Bronchial epithelial cell (primary cell): ENCODE measurements around the gene VWA8. TPM values are rescaled to one million over a fixed set of nuclear protein-coding genes. Genes with fewer than 3 reads are reported as not detected.
"Not testable (repeated sequence)": the region's sequence is repeated elsewhere in the genome, so short reads cannot be mapped to it uniquely, and the experiment has no call there.

Experiments used
- DNase-seq: peaks from one replicate; pipeline ENCODE4 v3.0.0-alpha.2; 2010; ENCODE audit warnings: low read depth
- FAIRE-seq: peaks from 2 replicates; lab custom pipeline; 2011; peaks lifted over from hg19 to GRCh38; lab: Jason Lieb, UNC
- H3K27me3 ChIP-seq: 2 replicates; pipeline ENCODE4 v1.5.1; 2011; ENCODE audit warnings: low read length; ENCODE audit not compliant: control insufficient read depth, insufficient read depth
- H3K36me3 ChIP-seq: 2 replicates; pipeline ENCODE4 v1.5.1; 2011; ENCODE audit warnings: low read length; ENCODE audit not compliant: control insufficient read depth, insufficient read depth
- H3K4me3 ChIP-seq: 2 replicates; pipeline ENCODE4 v1.5.1; 2011; ENCODE audit warnings: mild to moderate bottlenecking, low read depth, low read length, control low read depth
- total RNA-seq: library from RNA; depleted of rRNA; stranded (reverse); fragments of >200 nt; gene quantifications from 2 replicates; pipeline ENCODE4 v1.2.1, GENCODE V29; 2014
- TF ChIP-seq, protein P1 (sequence below): IDR thresholded peaks from 2 replicates; pipeline ENCODE4 v1.5.1; 2011; ENCODE audit warnings: mild to moderate bottlenecking, moderate library complexity, low read length, control low read depth, inconsistent platforms; ENCODE audit not compliant: insufficient read depth, severe bottlenecking

The VWA8 gene
- total RNA-seq, 1 donor from 2014 or later, result 17.1 TPM

DNA sequence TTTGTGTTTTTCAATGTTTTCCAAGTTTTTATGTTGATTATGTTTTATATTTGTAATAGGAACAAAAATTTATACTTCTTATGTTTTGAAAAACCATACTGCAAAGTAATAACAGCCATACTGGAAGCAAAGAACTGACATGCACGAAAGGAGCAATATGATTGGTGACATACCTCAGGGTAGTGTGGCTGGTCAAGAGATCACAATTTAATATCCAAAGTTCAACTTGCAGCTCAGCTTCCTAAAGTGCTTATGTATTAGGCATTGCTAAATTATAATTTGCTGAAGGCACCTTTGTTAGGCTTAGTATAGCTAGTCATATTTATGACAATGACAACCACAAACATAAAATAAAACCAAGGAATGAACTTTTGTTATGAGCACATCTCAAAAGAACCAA is 25.9 kb downstream of the VWA8 start:
- FAIRE-seq (no peak), DNase-seq (no peak)
- TF ChIP-seq, protein P1, sequence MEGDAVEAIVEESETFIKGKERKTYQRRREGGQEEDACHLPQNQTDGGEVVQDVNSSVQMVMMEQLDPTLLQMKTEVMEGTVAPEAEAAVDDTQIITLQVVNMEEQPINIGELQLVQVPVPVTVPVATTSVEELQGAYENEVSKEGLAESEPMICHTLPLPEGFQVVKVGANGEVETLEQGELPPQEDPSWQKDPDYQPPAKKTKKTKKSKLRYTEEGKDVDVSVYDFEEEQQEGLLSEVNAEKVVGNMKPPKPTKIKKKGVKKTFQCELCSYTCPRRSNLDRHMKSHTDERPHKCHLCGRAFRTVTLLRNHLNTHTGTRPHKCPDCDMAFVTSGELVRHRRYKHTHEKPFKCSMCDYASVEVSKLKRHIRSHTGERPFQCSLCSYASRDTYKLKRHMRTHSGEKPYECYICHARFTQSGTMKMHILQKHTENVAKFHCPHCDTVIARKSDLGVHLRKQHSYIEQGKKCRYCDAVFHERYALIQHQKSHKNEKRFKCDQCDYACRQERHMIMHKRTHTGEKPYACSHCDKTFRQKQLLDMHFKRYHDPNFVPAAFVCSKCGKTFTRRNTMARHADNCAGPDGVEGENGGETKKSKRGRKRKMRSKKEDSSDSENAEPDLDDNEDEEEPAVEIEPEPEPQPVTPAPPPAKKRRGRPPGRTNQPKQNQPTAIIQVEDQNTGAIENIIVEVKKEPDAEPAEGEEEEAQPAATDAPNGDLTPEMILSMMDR, result no peak
- Histone ChIP-seq H3K36me3 (peaks cover 1% of the 10 kb centered on the region), H3K27me3 (no peaks in the 10 kb centered on the region), H3K4me3 (no peak overlapping the region)

DNA sequence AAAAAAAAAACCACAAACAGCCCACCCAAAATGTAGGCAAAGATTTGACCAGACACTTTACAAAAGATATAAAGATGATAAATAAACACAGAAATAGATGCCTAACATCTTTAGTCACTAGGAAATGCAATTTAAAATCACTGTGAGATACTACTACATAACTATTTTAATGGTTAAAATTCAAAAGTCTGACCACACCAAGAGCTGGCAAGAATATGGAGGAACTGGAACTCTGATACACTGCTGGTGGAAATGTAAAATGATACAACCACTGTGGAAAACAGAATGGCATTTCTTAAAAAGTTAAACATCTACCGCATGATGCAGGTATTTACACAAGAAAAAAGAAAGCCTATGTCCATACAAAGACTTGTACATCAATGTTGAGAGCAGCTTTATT is 26.8 kb downstream of the VWA8 start:
- Histone ChIP-seq H3K4me3 (no peak overlapping the region), H3K27me3 (no peaks in the 10 kb centered on the region), H3K36me3 (peaks cover 1% of the 10 kb centered on the region)
- TF ChIP-seq, protein P1, result no peak
- DNase-seq, result no peak
- FAIRE-seq, result no peak

DNA sequence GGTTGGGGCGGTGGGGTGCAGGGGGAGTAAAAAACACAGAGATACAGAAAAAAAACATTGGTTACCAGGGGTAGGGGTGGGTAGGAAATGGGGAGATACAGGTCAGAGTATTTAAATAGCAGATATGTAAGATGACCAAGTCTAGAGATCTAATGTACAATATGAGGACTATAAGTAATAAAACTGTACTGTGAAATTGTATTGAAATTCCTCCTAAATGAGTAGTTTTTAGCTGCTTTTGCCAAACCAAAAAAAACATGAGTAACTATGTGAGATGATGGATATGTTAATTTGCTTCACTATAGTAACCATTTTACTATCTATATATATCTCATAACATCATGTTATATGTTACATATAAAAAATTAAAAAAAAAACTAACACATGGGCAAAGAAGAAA is 29.6 kb downstream of the VWA8 start:
- Histone ChIP-seq H3K27me3 (no peaks in the 10 kb centered on the region), H3K4me3 (no peak overlapping the region), H3K36me3 (no peaks in the 10 kb centered on the region)
- TF ChIP-seq, protein P1, result no peak
- DNase-seq (no peak), FAIRE-seq (no peak)

DNA sequence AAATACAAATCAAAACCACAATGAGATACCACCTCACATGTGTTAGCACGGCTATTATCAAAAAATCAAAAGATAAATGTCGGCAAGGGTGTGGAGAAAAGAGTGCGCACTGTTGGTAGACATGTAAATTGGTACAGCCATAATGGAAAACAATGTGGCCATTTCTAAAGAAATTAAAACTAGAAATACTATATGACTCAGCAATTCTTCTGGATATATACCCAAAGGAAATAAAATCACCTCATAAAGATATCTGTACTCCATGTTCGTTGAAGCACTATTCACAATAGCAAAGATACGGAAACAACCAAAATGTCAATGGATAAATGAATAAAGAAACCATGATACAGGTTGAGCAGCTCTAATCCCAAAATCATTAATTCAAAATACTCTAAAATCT is 30.8 kb downstream of the VWA8 start:
- FAIRE-seq (no peak), DNase-seq (no peak)
- H3K27me3 ChIP-seq, result no peaks in the 10 kb centered on the region
- no peaks in the 10 kb centered on the region for H3K36me3 ChIP-seq
- no peak overlapping the region for H3K4me3 ChIP-seq
- TF ChIP-seq, protein P1, result no peak

DNA sequence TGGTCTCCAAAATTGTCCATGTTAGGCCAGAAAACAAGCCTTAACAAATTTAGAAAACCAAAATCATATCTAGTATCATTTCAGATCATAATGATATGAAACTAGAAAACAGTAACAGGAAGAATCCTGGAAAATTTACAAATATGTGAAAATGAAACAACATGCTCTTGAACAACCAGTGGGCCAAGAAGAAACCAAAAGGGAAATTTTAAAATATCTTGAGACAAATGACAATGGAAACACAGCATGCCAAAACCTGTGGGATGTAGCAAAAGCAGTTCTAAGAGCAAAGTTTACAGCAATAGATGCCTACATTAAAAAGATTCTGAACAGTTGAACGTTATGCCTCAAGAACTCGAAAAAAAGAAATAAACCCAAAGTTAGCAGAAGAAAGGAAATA is 32.6 kb downstream of the VWA8 start:
- no peak for DNase-seq
- Histone ChIP-seq H3K36me3 (no peaks in the 10 kb centered on the region), H3K27me3 (no peaks in the 10 kb centered on the region), H3K4me3 (no peak overlapping the region)
- TF ChIP-seq, protein P1, result no peak
- no peak for FAIRE-seq

DNA sequence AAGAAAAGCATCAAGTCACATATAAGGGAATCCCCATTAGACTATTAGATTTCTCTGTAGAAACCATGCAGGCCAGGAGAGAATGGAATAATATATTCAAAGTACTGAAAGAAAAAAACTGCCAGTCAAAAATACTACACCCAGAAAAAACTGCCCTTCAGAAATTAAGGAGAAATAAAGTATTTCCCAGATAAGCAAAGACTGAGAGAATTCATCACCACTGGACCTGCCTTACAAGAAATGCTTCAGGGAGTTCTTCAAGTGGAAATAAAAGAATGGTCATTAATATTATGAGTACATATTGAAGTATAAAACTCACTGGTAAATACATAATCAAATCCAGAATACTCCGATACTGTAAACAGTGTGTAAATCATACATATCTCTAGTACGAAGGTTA is 35.9 kb downstream of the VWA8 start:
- H3K27me3 ChIP-seq, result no peaks in the 10 kb centered on the region
- H3K36me3 ChIP-seq, result no peaks in the 10 kb centered on the region
- DNase-seq (no peak), FAIRE-seq (no peak)
- H3K4me3 ChIP-seq, result no peak overlapping the region
- TF ChIP-seq, protein P1, result no peak

DNA sequence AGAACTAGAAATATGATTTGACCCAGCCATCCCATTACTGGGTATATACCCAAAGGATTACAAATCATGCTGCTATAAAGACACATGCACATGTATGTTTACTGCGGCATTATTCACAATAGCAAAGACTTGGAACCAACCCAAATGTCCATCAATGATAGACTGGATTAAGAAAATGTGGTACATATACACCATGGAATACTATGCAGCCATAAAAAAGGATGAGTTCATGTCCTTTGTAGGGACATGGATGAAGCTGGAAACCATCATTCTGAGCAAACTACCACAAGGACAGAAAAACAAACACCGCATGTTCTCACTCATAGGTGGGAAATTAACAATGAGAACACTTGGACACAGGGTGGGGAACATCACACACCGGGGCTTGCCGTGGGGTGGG is 38.0 kb downstream of the VWA8 start:
- DNase-seq, FAIRE-seq, H3K36me3 ChIP-seq, H3K27me3 ChIP-seq, H3K4me3 ChIP-seq: not testable (repeated sequence)
